ENCODE results near the gene DSCAML1.

The DSCAML1 gene

GRCh38 chr11:117830674-117831351, 33.8 kb upstream of the DSCAML1 start:
- no peak for DNase-seq (ENCODE audit: low read depth)

- DNase-seq (ENCODE audit: low read depth) = no peak
Measured at GRCh38 chr11:117830072-117830471, 33.1 kb upstream of the DSCAML1 start.

GRCh38 chr11:117829369-117829725, 32.3 kb upstream of the DSCAML1 start:
- DNase-seq (ENCODE audit: low read depth) = no peak

GRCh38 chr11:117828611-117829368, 31.8 kb upstream of the DSCAML1 start:
- peak; percentile 75 for DNase-seq (ENCODE audit: low read depth)

DNA sequence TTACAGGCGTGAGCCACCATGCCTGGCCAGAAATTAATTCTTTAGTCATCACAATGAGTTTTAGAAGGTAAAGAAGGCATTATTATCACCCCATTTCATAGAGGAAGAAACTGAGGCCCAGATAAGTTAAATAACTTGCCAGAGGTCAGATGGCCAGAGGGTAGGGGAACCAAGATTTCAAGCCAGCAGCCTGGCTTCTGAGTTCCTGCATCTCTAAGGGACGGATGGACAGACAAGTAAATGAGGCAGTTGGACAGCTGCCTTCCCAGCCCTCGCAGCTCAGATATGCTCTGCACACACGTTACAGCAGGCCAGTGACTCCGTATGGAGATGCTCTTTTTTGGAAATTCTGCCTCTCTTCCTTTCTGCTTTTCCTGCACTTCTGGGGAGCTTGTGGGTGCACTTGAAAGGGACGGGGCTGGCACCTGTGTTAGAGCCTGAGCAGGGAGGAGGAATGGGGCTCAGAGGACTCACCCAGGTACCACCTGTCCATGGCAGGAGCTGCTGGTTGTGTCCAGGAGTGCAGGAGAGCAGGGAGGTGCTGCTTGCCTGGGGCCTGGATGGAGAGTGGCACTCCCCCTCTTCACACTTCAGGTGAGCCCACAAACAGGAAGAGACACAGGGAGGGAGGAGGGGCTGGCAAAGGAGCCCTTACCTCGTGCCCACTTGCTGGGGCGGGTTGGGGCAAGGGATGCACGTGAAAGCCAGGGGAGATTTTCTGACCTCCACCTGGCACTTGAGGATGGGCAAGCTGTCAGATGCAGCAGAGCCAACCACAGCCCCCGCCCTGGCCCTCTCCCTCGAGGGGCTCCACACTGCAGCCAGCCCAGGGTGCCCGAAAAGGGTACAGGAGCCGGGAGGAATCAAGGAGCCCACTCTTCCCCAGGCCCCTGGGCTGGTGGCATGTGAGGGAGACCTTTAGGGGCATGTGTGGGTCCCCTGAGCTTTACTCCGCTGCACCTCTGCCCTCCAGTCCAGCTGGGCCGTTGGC, 30.8 kb upstream of the DSCAML1 start:
- DNase-seq (ENCODE audit: low read depth) = no peak

DNA sequence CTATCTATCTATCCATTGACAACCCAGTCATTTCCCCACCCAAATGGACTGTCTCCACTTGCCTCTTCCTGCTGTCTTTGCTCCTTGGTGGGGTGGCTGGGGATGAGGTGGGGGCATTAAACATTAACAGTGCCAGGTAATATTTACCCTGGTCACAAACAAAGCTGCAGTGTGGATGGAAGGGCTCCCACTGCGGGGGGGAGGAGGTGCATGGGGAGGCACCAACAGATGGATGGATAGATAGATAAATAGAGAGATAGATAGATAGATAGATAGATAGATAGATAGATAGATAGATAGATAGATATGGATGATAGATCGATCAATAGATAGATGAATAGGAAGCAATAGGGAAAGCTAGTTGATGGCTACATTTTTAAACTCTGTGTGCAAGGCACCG, 29.8 kb upstream of the DSCAML1 start:
- no peak for DNase-seq (ENCODE audit: low read depth)

GRCh38 chr11:117826190-117826570, 29.2 kb upstream of the DSCAML1 start:
- no peak for DNase-seq (ENCODE audit: low read depth)

DNA sequence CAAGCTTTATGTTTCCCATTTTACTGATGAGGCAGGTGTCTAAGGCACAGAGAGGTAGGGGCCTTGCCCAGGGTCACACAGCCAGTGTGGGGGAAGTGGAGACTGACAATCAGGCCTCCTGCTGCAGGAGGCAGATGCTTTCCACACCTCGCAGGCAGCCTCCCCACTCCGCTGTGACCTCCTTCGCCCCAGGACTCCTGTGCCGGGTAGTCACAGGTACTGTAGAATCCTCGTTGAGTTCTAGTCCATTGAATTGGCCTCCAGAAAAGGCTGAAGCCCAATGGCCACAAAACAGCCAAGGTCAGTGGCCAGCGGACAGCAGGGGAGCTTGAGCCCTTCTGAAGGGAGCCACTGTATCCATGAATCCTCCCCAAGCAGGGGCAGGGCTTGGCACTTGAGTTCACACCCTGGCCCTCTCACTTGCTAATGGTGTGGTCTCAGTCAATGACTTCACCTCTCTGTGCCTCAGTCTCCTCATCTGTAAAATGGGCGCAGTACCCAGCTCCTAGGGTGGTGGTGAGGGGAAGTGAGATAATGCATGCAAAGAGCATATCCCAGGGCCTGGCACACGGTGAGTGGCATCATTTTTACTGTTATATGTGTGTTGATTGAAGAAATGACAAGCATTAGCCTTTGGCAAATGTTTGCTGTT, 28.6 kb upstream of the DSCAML1 start:
- no peak for DNase-seq (ENCODE audit: low read depth)

DNA sequence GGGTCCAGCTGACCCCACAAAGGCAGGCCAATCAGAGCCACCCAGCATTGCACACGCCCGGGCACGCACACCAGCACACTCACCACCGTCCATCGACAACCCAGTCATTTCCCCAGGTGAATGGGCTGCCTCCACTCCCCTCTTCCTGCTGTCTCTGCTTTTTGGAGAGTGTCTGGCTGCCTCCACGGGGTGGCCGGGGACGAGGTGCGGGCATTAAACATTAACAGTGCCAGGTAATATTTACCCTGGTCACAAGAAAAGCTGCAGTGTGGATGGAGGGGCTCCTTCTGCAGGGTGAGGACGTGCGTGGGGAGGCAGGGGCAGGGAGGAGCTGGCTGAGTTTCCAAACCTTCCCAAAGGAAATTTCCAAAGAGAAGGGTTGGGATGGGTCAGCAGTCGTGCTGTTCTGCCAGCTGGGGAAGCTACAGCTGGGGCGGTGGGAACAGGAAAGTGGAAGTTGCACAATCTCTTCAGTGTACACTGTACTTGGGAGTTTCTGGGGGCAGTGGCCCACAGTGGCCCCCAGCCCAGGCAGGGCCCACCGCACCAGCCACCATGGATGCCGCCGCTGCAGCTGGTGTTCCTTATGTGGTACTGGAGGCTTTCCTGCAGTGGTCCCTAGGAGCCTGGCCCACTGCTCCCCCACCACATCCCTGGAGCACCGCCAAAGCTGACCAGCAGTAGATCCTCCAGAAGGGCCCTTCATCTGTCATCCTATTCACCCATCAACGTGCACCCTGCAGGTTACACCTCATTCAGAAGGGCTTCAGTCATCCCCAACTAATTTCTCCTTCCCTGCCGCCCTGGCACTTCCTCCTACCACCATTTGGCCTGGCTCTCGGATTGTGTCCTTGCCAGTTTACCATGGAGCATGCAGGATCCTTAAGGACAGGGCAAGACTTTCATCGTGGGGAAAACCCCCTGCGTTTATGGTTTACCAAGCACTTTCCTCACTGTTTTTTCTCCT, 27.8 kb upstream of the DSCAML1 start, which contains the start of gene FXYD2:
TSS of gene FXYD2 (minus strand) at position 174 of the 967 bp plus-strand sequence. CDS start at position 108, 66 bp downstream.
- no peak for DNase-seq (ENCODE audit: low read depth)

DNA sequence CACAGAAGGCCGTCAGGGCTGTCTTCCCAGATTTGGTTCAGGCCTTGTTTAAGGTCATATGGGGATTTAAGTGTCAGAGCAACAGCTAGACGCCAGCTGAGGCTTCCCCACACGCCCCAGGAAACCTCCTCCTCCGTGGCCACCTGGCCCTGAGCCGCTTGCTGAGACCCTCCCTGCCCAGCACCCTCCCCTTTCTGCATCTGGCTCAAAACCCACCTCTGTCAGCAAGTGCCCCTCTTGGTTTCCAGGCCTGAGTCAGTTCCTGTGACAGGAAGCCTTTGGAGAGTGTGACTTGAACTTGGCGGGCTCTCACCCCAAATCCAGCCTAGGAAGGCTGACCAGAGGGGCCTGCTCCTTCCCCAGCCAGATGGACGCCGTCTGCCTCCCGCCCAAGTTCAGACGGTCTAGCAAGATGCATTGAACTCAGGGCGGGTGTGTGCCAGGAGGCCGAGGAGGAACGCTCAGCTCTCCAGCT, 27.0 kb upstream of the DSCAML1 start:
- no peak for DNase-seq (ENCODE audit: low read depth)

DNA sequence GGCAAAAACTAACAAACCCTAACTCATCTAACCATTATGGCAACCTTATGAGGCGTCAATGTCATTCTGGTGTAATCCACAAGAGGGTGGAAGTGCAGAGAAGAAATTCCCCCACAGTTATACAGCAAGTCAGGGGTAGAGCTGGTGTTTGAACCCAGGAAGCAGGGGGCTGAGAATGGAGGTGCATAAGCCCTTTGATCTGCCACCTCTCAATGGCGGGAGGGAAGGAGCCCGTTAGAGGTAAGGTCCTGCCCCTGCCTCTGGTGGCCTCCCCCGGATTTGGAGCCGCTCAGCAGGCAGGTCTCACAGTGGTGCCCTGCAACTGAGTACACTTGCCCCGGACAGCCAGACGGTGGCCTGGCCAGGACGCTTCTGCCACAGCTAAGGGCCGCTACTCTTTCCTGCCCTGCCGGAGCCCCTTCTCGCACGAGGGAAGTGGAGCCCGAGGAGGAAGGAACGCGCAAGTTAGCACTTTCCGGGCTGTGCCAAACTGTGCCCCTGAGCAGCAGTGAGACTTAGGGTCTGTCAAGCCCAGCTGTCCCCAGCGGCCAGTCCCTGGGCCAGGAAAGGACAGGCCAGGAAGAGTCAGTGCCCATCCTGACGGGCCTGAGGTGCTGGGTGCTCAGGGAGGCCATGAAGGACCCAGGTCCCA, 26.4 kb upstream of the DSCAML1 start:
- no peak for DNase-seq (ENCODE audit: low read depth)

DNA sequence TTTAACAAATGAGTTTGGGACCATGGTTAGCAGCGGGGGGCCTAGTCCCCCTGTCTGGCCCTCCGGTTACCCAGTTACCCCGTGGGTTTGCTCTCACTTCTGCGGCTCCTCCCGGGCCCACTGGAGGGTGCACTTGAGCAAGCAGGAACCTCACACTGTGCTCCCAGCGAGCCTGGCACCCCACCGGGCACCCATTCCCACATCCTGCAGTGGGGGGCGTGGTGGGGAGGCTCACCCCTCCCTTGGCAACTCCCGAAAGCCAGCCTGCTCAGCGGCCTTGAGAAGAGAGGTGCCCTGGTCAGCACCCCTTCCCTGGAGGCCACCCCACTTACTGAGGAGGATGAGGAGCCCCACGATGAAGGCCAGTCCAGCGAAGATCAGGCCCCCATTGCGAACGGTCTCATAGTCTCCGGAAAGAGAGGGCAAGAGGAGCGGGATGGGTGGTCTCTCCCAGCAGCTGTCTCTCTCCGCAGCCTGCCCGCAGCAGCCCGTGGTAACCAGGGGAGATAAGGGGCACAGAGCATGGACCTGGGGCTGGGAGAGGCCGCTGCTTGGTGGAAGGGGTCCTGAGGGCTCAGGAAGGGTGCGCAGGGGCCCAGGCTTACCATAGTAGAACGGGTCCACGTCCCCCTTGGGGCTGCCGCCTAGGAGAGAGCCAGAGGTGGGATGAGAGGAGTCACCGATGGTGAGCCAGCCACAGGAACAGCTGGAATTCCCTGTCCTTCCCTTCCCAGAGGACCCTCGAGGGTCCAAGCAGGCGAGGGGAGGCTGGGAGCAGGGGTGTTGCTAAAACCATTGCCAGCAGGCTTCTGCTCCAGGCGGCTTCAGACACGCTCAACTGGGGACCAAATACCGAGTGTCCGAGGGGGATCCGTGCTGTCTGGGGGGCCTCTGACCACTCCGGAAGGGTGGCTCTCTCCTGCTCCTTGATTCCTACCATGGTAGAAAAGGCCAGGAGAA, 25.3 kb upstream of the DSCAML1 start:
- peak; percentile 61 for DNase-seq (ENCODE audit: low read depth)

GRCh38 chr11:117821431-117821830, 24.4 kb upstream of the DSCAML1 start:
- no peak for DNase-seq (ENCODE audit: low read depth)

- DNase-seq (ENCODE audit: low read depth) = no peak
Measured at GRCh38 chr11:117820516-117820915, 23.5 kb upstream of the DSCAML1 start.

DNA sequence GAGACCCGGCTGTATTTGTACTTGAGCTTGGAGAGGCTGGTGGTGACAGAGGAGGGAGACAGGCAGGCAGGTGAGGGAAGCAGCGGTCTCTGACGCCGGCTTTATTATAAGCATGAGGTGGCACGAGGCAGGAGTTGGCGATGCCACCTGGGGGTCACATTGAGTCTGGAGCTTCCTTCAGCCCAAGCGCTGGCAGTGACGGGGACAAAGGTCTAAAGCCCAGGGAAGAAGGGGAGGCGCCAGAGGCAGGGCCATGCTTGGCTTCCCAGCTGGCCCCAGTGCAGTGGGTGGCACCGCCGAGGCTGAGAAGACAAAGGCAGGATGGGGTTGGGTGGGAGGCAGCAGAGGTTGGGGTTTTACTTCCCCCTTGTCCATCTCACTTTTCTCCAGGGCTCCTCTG, 23.1 kb upstream of the DSCAML1 start:
- DNase-seq (ENCODE audit: low read depth) = no peak

DNA sequence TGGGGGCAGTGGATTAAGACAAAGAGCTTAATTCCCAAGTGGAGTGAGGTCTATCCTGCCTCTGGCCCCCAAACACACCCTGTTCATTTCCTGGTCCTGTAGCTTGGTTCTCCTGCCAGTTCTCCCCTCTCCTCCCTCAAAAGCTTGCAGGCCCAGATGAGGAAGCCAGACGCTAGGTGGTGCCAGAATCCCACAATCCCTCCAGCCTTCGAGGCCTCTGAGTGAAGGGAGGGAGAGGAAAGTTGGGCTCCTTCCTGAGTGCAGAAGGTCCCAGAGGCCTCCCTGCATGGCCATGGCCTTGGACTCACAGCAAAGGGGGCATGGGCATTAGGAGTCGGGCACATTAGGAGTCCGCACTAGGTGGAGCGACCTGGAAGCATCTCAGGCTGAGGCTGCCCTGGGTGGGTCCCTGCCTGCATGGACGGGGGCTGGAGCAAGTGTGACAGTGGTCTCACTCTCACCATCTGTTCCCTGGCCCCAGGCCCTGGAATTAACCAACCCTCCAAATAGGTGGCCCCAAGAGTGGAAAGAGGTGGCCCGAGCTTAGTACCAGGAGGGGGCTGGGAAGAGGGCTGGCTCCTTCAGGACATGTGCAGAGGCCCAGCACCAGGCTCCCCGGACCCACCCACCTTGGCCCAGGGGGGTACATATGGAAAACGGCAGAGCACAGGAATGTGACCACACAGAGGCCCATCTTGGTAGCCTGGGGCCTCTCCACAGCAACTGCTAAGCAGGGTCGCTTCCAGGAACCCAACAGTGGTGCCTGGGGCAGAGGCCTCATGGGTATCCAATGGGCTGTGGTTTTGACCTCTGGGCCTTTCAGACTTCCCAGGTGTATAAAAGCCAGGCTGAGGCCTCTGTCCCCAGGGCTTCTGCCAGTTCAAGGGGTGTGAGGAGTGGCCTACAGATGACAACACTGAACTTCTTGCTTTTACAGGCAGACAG, 22.4 kb upstream of the DSCAML1 start:
- DNase-seq (ENCODE audit: low read depth) = no peak

DNA sequence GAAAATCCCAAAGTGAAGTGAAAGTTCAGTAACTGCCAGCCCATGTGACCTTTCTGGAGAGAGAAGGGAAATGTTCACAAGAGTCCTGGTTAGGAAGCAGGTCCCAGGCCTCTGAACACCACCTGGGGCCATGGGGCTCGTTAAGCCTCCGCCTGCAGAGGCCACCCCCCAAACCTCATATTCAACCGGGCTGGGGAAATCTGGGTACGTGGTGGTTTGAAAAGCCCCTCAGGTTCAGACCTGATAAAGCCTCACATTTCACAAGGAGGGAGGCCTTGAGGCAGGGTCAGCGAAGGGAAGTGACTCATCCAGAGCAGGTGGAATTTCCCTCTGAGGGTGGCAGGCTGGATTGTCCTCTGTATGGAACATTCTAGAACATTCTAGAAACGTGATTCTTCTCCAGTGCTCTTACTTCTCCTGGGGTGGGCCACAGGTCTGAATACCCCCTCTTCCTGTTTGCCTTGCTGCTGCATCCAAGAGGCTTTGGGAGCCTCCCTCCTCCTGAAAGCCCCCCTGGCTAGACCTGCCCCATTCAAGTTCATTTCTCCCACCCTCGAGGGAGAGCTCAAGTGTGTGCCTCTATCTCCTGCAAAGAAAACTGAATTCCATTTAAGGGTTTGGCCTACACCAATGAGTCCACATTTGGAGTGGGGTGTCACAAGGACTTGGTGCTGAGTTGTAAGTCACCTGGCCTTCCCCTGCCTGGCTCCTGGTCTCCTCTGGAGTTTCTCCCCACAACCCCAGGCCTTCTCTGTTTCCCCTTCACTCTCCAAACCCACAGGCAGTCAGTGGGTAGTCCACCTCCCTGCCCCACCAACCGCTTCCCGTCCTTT, 21.2 kb upstream of the DSCAML1 start:
- no peak for DNase-seq (ENCODE audit: low read depth)

All from activated T-cell treated with anti-CD3 and anti-CD28 coated beads for 1 hour (primary cell).